Measurements from ENCODE around the gene SYPL2.

The SYPL2 gene

DNA sequence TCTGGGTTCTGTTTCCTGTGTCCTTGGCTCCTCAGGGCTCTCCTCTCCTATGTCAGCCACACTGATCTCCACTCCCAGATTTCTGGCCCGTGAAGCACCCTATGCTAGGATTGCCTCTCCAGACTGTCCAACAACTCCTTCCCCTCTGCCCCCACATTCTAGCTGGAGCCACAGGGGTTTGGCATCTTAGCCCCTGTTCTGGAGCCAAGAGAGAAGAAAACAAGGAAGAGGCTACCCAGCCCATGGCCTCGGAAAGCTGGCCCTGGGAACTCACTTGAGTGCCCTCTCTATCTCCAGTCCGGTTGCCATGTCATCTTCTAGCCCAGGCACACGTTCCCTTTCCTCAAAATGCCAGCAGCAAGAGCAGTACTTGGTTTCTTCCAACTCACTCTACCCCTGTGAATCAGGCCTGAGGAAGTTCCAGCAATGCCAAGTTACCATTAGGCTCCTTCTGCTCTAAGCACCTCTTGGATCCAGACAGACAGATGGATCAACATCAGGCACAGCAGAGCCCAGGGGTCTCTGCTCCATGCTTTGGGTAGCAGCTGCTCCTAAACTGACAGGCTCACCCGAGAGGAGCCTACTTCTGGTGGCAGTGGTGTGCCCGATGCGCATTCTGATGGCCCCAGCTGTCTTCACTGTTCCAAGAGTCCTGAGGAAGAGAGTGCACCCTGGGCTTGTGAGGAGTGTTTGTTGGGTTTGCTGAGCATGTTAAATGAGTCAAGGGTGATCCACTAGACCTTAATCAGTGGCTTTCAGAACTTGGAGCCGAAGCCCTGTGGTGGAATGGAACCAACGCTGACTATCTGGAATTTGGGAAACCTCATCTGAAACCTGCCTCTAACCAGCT, 61.7 kb downstream of the SYPL2 start:
- TF ChIP-seq POLR2AphosphoS5 (IDR thresholded peaks at IDR 0.05; ENCODE audit: low read depth, low read length): no peak
- TF ChIP-seq TAF1 (IDR thresholded peaks at IDR 0.05; ENCODE audit: borderline replicate concordance, low read depth, low read length): no peak
- no peak for TF ChIP-seq POLR2A (IDR thresholded peaks at IDR 0.05; ENCODE audit: low read depth, low read length)
- no peak for DNase-seq (ENCODE audit: insufficient read length)
- no peak for FAIRE-seq

- DNase-seq (ENCODE audit: insufficient read length) (no peak), FAIRE-seq (no peak)
- TF ChIP-seq POLR2AphosphoS5 (IDR thresholded peaks at IDR 0.05; ENCODE audit: low read depth, low read length) (no peak), TAF1 (IDR thresholded peaks at IDR 0.05; ENCODE audit: borderline replicate concordance, low read depth, low read length) (no peak), POLR2A (IDR thresholded peaks at IDR 0.05; ENCODE audit: low read depth, low read length) (no peak)
Measured at GRCh38 chr1:109528712-109529111, 62.4 kb downstream of the SYPL2 start.

- DNase-seq (ENCODE audit: insufficient read length): no peak
- FAIRE-seq: no peak
Measured at GRCh38 chr1:109529881-109530456, 63.6 kb downstream of the SYPL2 start.

DNA sequence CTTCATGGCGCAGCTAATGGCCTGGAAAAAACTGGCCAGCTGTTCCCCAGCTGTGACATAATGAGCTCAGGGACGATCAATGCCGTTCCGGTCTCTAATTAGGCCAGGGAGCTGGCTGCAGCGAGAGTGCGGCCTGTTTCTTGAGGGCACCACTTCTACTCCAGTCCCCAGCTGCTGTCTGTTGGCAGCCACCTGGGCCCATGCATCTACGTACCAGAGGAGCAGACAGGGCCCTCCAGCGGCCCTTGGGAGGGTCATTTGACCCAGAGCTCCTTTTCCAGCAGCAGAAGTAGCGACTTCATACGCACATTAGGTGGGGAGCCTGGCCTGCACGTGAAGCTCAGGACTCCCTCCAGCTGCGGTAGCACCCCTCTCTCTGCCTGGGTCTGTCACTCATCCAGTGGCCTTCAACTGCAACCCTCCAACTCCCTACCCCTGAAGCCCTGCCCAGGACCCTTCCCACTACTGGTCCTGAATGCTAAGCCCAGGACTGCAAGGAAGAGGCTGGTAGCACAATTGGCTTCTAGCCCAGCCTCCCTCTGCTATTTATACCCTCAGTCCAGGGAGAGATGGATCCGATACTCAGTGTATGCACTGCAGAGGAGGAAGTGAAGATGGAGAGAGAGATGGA, 64.2 kb downstream of the SYPL2 start:
- FAIRE-seq (no peak), DNase-seq (ENCODE audit: insufficient read length) (no peak)

More at GRCh38 chr1:109529881-109530456, 63.6 kb downstream of the SYPL2 start:
- TF ChIP-seq POLR2A (IDR thresholded peaks at IDR 0.05; ENCODE audit: low read depth, low read length): no peak
- no peak for TF ChIP-seq TAF1 (IDR thresholded peaks at IDR 0.05; ENCODE audit: borderline replicate concordance, low read depth, low read length)
- TF ChIP-seq POLR2AphosphoS5 (IDR thresholded peaks at IDR 0.05; ENCODE audit: low read depth, low read length): no peak

DNA sequence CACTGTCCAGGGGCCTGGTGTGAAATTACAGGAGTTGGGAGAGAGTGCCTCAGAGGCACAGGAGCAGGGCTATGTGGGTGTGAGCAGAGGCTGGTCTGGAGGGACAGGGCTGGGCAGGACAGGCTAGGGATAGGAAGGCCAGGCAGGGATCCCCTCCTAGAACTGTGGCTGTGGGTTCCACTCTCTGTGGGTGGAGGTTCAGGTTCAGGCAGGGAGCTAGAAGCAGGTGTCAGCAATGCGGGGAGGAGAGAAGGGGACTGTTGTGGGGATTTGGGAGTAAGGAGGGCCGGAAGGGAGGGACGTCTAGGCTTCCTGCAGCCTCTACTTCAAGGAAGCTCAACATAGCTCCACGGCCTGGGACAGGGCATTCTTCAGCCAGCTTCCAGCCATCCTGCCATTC, 65.0 kb downstream of the SYPL2 start:
- FAIRE-seq: no peak
- TF ChIP-seq POLR2AphosphoS5 (IDR thresholded peaks at IDR 0.05; ENCODE audit: low read depth, low read length) (no peak), POLR2A (IDR thresholded peaks at IDR 0.05; ENCODE audit: low read depth, low read length) (no peak)
- DNase-seq (ENCODE audit: insufficient read length): no peak

More for the DNA sequence above, 64.2 kb downstream of the SYPL2 start:
- TF ChIP-seq TAF1 (IDR thresholded peaks at IDR 0.05; ENCODE audit: borderline replicate concordance, low read depth, low read length): no peak
- no peak for TF ChIP-seq POLR2A (IDR thresholded peaks at IDR 0.05; ENCODE audit: low read depth, low read length)
- TF ChIP-seq POLR2AphosphoS5 (IDR thresholded peaks at IDR 0.05; ENCODE audit: low read depth, low read length): no peak
